DOHH2 (cell line): Measurements from ENCODE around the gene GNG12.

Experiments used
- H3F3A ChIP-seq: fragments of 200-600 bp; sonication (generic), shearing (Covaris generic); 2 replicates; pipeline ENCODE4 v1.6.0; 2016; ENCODE audit warnings: antibody characterized with exemption, mild to moderate bottlenecking; ENCODE audit not compliant: control insufficient read depth, insufficient read depth
- H3K27ac ChIP-seq: fragments of 200-600 bp; sonication (generic); 2 replicates; pipeline ENCODE4 v1.5.1; 2014; ENCODE audit warnings: low read depth, mild to moderate bottlenecking, low read length, moderate library complexity
- H3K27me3 ChIP-seq: fragments of 200-600 bp; sonication (generic); 2 replicates; pipeline ENCODE4 v1.6.1; 2014; ENCODE audit warnings: mild to moderate bottlenecking, low read length, mixed read lengths; ENCODE audit not compliant: control insufficient read depth
- H3K36me3 ChIP-seq: fragments of 200-600 bp; sonication (generic); 2 replicates; pipeline ENCODE4 v1.6.1; 2014; ENCODE audit warnings: mild to moderate bottlenecking, low read length, moderate library complexity, mixed read lengths; ENCODE audit not compliant: control insufficient read depth
- H3K4me1 ChIP-seq: fragments of 200-600 bp; sonication (generic); 2 replicates; pipeline ENCODE4 v1.6.1; 2014; ENCODE audit warnings: mild to moderate bottlenecking, low read length, mixed read lengths; ENCODE audit not compliant: control insufficient read depth
- H3K4me2 ChIP-seq: fragments of 200-600 bp; sonication (generic); 2 replicates; pipeline ENCODE4 v1.6.0; 2014; ENCODE audit warnings: mild to moderate bottlenecking, low read length, moderate library complexity
- H3K4me3 ChIP-seq: fragments of 200-600 bp; sonication (generic); 2 replicates; pipeline ENCODE4 v1.5.1; 2014; ENCODE audit warnings: mild to moderate bottlenecking, low read length, mixed read lengths
- H3K79me2 ChIP-seq: fragments of 200-600 bp; sonication (generic); 2 replicates; pipeline ENCODE4 v1.6.1; 2014; ENCODE audit warnings: mild to moderate bottlenecking, low read length, mixed read lengths; ENCODE audit not compliant: control insufficient read depth
- H3K9me2 ChIP-seq: fragments of 200-600 bp; sonication (generic); replicated peaks from 2 replicates; pipeline ENCODE4 v1.6.1; 2014; ENCODE audit warnings: mild to moderate bottlenecking, low read length, mixed read lengths; ENCODE audit not compliant: control insufficient read depth
- H3K9me3 ChIP-seq: fragments of 200-600 bp; sonication (generic); 2 replicates; pipeline ENCODE4 v1.6.1; 2014; ENCODE audit warnings: antibody characterized with exemption, low read length, mixed read lengths; ENCODE audit not compliant: control insufficient read depth, insufficient read depth
- H4K20me1 ChIP-seq: fragments of 200-600 bp; sonication (generic); 2 replicates; pipeline ENCODE4 v1.6.0; 2014; ENCODE audit warnings: low read depth, mild to moderate bottlenecking, antibody characterized with exemption, low read length, moderate library complexity; ENCODE audit not compliant: control insufficient read depth, insufficient read depth
- CTCF ChIP-seq: fragments of 200-600 bp; sonication (generic); IDR thresholded peaks from one replicate; pipeline ENCODE4 v1.5.1; 2014; ENCODE audit warnings: antibody characterized with exemption, mild to moderate bottlenecking, low read depth, low read length; ENCODE audit not compliant: poor library complexity, severe bottlenecking
- EZH2phosphoT487 ChIP-seq: fragments of 200-600 bp; sonication (generic); IDR thresholded peaks from 2 replicates; pipeline ENCODE4 v1.6.1; 2017; ENCODE audit warnings: borderline replicate concordance, mild to moderate bottlenecking, antibody characterized with exemption, low read length, moderate library complexity, mixed read lengths

The GNG12 gene

DNA sequence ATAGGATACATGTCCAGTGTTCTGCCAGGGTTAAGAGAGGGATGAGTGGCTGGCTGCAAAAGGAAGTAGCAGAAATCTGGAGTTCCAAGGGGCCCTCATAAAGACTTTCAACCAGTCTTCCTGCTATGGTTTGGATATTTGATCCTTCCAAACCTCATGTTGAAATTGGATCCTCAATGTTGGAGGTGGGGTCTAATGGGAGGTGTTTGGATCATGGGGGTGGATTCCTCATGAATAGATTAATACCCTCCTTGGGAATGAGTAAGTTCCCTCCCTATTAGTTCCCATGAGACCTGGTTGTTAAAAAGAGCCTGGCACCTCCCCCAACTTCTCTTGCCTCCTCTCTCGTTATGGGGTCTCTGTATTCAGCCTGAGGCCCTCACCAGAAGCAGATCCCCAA, 10.1 kb upstream of the GNG12 start:
- Histone ChIP-seq H3F3A (no peaks in the 10 kb centered on the region), H3K79me2 (no peaks in the 10 kb centered on the region), H3K9me3 (no peaks in the 10 kb centered on the region), H3K4me1 (no peaks in the 10 kb centered on the region), H3K27me3 (peaks cover 15% of the 10 kb centered on the region; the same call in 1 of the 2 replicates), H3K36me3 (no peaks in the 10 kb centered on the region), H3K27ac (no peak overlapping the region), H3K4me3 (no peak overlapping the region), H3K4me2 (no peak overlapping the region), H4K20me1 (no peaks in the 10 kb centered on the region), H3K9me2 (no peaks in the 10 kb centered on the region)
- TF ChIP-seq CTCF (no peak), EZH2phosphoT487 (no peak)

DNA sequence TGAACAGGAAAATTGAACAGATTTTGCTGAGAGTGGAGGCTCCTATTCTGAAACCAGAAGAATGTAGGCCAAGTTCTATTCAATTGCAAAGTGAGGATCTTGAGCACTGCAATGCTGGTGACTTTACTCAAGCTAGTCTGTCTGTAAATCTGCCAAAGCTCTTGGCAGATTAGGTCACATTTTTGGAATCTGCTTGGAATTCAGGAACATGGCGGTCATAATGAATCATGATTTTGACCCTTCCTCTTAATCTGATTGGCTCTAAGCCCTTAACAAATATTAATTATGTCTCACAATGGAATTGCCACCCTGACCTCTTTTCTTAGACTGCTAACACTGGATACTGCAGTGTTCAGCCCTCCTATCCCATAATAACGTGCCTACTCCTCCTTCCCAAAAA, 7.2 kb upstream of the GNG12 start:
- Histone ChIP-seq H3K27ac (no peak overlapping the region), H3K4me3 (no peak overlapping the region), H3K4me2 (no peak overlapping the region)

GRCh38 chr1:67839826-67840225, 6.6 kb upstream of the GNG12 start:
- no peak overlapping the region for H3K4me2 ChIP-seq

More for the DNA sequence above, 7.2 kb upstream of the GNG12 start:
- no peak for TF ChIP-seq EZH2phosphoT487
- TF ChIP-seq CTCF = no peak
- Histone ChIP-seq H3K4me1 (no peaks in the 10 kb centered on the region), H4K20me1 (no peaks in the 10 kb centered on the region), H3F3A (no peaks in the 10 kb centered on the region), H3K9me2 (no peaks in the 10 kb centered on the region), H3K9me3 (no peaks in the 10 kb centered on the region), H3K79me2 (no peaks in the 10 kb centered on the region), H3K27me3 (peaks cover 22% of the 10 kb centered on the region), H3K36me3 (no peaks in the 10 kb centered on the region)

More at GRCh38 chr1:67839826-67840225, 6.6 kb upstream of the GNG12 start:
- no peaks in the 10 kb centered on the region for H3K9me2 ChIP-seq
- no peak overlapping the region for H3K4me3 ChIP-seq
- no peaks in the 10 kb centered on the region for H3K79me2 ChIP-seq
- H3K9me3 ChIP-seq = no peaks in the 10 kb centered on the region
- no peaks in the 10 kb centered on the region for H3F3A ChIP-seq
- no peak overlapping the region for H3K27ac ChIP-seq
- H3K36me3 ChIP-seq = no peaks in the 10 kb centered on the region
- H3K4me1 ChIP-seq = no peaks in the 10 kb centered on the region
- TF ChIP-seq CTCF = no peak
- no peak for TF ChIP-seq EZH2phosphoT487
- H3K27me3 ChIP-seq = peaks cover 24% of the 10 kb centered on the region
- H4K20me1 ChIP-seq = no peaks in the 10 kb centered on the region
